GM15510 (cell line): ENCODE results near the gene SRPX.

Source experiments
- POLR2A ChIP-seq: IDR thresholded peaks from 3 replicates; pipeline ENCODE4 v1.6.1; 2011; ENCODE audit warnings: borderline replicate concordance; ENCODE audit not compliant: insufficient read length; ENCODE audit errors: extremely low read depth

SRPX gene

GRCh38 chrX:38216642-38217041, 4.0 kb downstream of the SRPX start:
- no peak for TF ChIP-seq POLR2A

- TF ChIP-seq POLR2A, result no peak
These were observed 5.8 kb downstream of the SRPX start for GRCh38 chrX:38214551-38215531.

- no peak for TF ChIP-seq POLR2A
These were observed 6.6 kb downstream of the SRPX start for GRCh38 chrX:38214044-38214443.

- no peak for TF ChIP-seq POLR2A
These were observed 8.6 kb downstream of the SRPX start for GRCh38 chrX:38211891-38212635.

- no peak for TF ChIP-seq POLR2A
These were observed 14.1 kb downstream of the SRPX start for GRCh38 chrX:38206542-38206941.

- no peak for TF ChIP-seq POLR2A
These were observed 14.6 kb downstream of the SRPX start for GRCh38 chrX:38206036-38206435.

- TF ChIP-seq POLR2A, result no peak
These were observed 15.6 kb downstream of the SRPX start for GRCh38 chrX:38205039-38205438.

- TF ChIP-seq POLR2A, result no peak
These were observed 28.5 kb downstream of the SRPX start for GRCh38 chrX:38192007-38192810.

- TF ChIP-seq POLR2A, result no peak
These were observed 31.0 kb downstream of the SRPX start for GRCh38 chrX:38189431-38190250.

GRCh38 chrX:38183596-38183995, 37.1 kb downstream of the SRPX start:
- no peak for TF ChIP-seq POLR2A

- TF ChIP-seq POLR2A, result no peak
These were observed 39.3 kb downstream of the SRPX start for GRCh38 chrX:38181357-38181756.

GRCh38 chrX:38178396-38178795, 42.3 kb downstream of the SRPX start:
- no peak for TF ChIP-seq POLR2A

GRCh38 chrX:38175139-38175538, 45.5 kb downstream of the SRPX start:
- TF ChIP-seq POLR2A, result no peak

- no peak for TF ChIP-seq POLR2A
These were observed 48.1 kb downstream of the SRPX start for GRCh38 chrX:38172596-38172995.
